ENCODE results near the gene GAL3ST2.

DNA sequence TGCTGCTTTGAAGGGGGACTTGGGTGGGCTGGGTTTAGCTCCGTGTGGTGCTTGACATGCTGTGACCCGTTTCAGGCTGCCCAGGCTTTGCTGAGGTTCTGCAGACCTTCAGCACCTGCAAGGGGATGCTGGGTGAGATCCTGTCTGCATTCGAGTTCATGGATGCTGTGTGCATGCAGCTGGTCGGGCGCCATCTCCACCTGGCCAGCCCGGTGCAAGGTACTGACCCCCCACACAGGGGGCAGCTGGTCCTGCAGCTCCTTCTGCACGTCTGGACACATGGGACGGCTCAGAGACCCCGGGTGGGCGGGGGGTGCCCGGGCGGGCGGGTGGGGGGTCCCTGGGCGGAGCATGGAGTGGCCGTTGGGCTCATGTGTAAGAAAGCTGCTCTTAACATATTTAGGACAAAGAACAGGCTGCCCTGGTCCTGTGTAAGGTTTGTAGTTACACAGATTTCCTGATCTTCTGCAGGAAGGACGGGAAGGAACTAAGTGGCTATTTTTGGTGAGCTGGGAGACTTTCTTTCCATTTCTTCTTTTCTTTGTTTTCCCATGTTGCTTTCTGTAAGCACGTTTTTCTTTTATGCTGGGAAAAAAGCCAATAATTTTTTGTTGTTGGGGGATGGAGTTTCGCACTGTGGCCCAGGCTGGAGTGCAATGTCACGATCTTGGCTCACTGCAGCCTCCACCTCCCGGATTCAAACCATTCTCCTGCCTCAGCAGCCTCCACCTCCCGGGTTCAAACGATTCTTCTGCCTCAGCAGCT is 26.4 kb upstream of the GAL3ST2 start:
- TF ChIP-seq MEF2A (IDR thresholded peaks at IDR 0.05; ENCODE audit: borderline replicate concordance, low read depth): no peak
- TF ChIP-seq, protein P1, sequence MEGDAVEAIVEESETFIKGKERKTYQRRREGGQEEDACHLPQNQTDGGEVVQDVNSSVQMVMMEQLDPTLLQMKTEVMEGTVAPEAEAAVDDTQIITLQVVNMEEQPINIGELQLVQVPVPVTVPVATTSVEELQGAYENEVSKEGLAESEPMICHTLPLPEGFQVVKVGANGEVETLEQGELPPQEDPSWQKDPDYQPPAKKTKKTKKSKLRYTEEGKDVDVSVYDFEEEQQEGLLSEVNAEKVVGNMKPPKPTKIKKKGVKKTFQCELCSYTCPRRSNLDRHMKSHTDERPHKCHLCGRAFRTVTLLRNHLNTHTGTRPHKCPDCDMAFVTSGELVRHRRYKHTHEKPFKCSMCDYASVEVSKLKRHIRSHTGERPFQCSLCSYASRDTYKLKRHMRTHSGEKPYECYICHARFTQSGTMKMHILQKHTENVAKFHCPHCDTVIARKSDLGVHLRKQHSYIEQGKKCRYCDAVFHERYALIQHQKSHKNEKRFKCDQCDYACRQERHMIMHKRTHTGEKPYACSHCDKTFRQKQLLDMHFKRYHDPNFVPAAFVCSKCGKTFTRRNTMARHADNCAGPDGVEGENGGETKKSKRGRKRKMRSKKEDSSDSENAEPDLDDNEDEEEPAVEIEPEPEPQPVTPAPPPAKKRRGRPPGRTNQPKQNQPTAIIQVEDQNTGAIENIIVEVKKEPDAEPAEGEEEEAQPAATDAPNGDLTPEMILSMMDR (IDR thresholded peaks at IDR 0.05): no peak
- TF ChIP-seq SIN3A (IDR thresholded peaks at IDR 0.05; ENCODE audit: borderline replicate concordance, low read depth, low read length): no peak
- no peak for TF ChIP-seq RFX5 (IDR thresholded peaks at IDR 0.05; ENCODE audit: low read length)
- TF ChIP-seq ELF1 (IDR thresholded peaks at IDR 0.05): no peak
